HEK293T (cell line): ENCODE results near the gene TP53RK.

Source experiments
- BHLHE40 ChIP-seq: fragments of 450-650 bp; IDR thresholded peaks from 2 replicates; pipeline ENCODE4 v1.6.1; 2016; ENCODE audit warnings: mild to moderate bottlenecking, moderate library complexity, borderline replicate concordance
- ELF4 ChIP-seq: fragments of 450-650 bp; IDR thresholded peaks from 2 replicates; pipeline ENCODE4 v1.6.1; 2017; ENCODE audit warnings: antibody characterized with exemption
- FOXA1 ChIP-seq: fragments of 450-650 bp; IDR thresholded peaks from 2 replicates; pipeline ENCODE4 v1.6.1; 2016; ENCODE audit warnings: mild to moderate bottlenecking
- FOXK2 ChIP-seq: fragments of 450-650 bp; IDR thresholded peaks from 2 replicates; pipeline ENCODE4 v1.6.1; 2016; ENCODE audit warnings: mild to moderate bottlenecking
- FOXM1 ChIP-seq: fragments of 450-650 bp; IDR thresholded peaks from 2 replicates; pipeline ENCODE4 v1.6.1; 2017; ENCODE audit warnings: mild to moderate bottlenecking, borderline replicate concordance
- L3MBTL2 ChIP-seq: fragments of 450-650 bp; conservative IDR thresholded peaks from 2 replicates; pipeline ENCODE4 v1.6.1; 2016; ENCODE audit warnings: mild to moderate bottlenecking
- LEF1 ChIP-seq: fragments of 450-650 bp; IDR thresholded peaks from 2 replicates; pipeline ENCODE4 v1.6.1; 2017; ENCODE audit warnings: mild to moderate bottlenecking, borderline replicate concordance
- NFRKB ChIP-seq: fragments of 450-650 bp; IDR thresholded peaks from 2 replicates; pipeline ENCODE4 v1.6.1; 2016; ENCODE audit warnings: mild to moderate bottlenecking, moderate library complexity
- SP1 ChIP-seq: fragments of 450-650 bp; IDR thresholded peaks from 2 replicates; pipeline ENCODE4 v1.6.1; 2017
- SUZ12 ChIP-seq: fragments of 450-650 bp; IDR thresholded peaks from 2 replicates; pipeline ENCODE4 v1.6.1; 2016; ENCODE audit warnings: mild to moderate bottlenecking
- TARDBP ChIP-seq: fragments of 450-650 bp; IDR thresholded peaks from 2 replicates; pipeline ENCODE4 v1.6.1; 2016
- ZNF384 ChIP-seq: fragments of 450-650 bp; IDR thresholded peaks from 2 replicates; pipeline ENCODE4 v1.6.1; 2016
- TF ChIP-seq, protein P1 (sequence below): fragments of 450-650 bp; IDR thresholded peaks from 2 replicates; pipeline ENCODE4 v1.6.1; 2016

DNA sequence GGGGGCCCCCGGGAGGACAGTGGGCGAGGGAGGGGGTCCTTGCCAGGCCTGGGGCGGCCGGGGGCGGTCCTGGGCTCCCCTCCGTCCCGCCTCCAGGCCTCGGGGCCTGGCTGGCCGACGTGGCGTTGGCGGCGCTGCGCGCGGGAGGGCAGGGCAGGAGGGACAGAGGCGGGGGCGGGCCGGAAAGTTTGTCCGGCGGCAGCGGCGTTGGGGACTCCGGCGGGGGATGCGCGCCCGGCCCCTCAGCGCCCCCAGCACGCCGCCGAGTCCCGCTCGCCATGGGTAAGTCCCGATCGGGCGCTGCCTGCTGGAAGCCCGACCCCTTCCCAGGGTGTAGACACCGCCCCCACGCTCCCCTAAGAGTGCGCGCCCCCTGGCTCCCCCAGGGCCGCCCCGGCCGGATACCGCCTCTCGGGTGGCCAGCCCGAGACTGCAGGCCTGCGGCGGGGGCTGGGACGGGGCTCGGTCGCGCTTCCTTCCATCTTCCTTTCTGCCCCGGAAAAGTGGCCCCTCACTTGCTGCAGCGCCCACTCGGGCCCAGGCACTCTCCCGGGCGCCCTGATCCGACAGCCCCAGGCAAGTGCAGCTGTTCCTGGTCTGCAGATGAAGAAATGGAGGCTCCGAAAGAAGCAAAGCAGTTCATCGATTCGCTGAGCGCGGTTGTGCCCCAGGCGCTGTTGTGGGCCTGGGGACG lies 20.4 kb upstream of the TP53RK start, which contains the start of gene SLC2A10:
- TF ChIP-seq ELF4 (no peak), SP1 (no peak), FOXA1 (no peak), SUZ12 (no peak), ZNF384 (no peak), FOXK2 (no peak), TARDBP (no peak), BHLHE40 (no peak), FOXM1 (no peak), L3MBTL2 (no peak), NFRKB (no peak), LEF1 (no peak)
- TF ChIP-seq, protein P1, sequence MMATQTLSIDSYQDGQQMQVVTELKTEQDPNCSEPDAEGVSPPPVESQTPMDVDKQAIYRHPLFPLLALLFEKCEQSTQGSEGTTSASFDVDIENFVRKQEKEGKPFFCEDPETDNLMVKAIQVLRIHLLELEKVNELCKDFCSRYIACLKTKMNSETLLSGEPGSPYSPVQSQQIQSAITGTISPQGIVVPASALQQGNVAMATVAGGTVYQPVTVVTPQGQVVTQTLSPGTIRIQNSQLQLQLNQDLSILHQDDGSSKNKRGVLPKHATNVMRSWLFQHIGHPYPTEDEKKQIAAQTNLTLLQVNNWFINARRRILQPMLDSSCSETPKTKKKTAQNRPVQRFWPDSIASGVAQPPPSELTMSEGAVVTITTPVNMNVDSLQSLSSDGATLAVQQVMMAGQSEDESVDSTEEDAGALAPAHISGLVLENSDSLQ = no peak
